Muscle of leg (tissue), 11 donors: ENCODE results near the gene REXO5. TPM values are rescaled to one million over a fixed set of nuclear protein-coding genes. Genes with fewer than 3 reads are reported as not detected.

Experiments used
- DNase-seq: peaks from one replicate; pipeline ENCODE4 v3.0.0; 2013
- H3K27ac ChIP-seq: one replicate; pipeline ENCODE4 v1.5.1; 2013; ENCODE audit warnings: mild to moderate bottlenecking, low read length, control low read depth
- H3K27me3 ChIP-seq: one replicate; pipeline ENCODE4 v1.6.1; 2013; ENCODE audit warnings: low read length; ENCODE audit not compliant: control insufficient read depth, insufficient read depth
- H3K36me3 ChIP-seq: one replicate; pipeline ENCODE4 v1.6.1; 2013; ENCODE audit warnings: low read length; ENCODE audit not compliant: control insufficient read depth, insufficient read depth
- H3K4me1 ChIP-seq: one replicate; pipeline ENCODE4 v1.6.1; 2013; ENCODE audit warnings: low read length; ENCODE audit not compliant: control insufficient read depth, insufficient read depth
- H3K4me3 ChIP-seq: one replicate; pipeline ENCODE4 v1.5.1; 2013; ENCODE audit warnings: low read length, control low read depth
- H3K9me3 ChIP-seq: replicated peaks from 2 replicates; pipeline ENCODE4 v1.6.1; 2013; ENCODE audit warnings: low read depth, low read length; ENCODE audit not compliant: control insufficient read depth
- WGBS: methylation state at CpG from one replicate; pipeline ENCODE4 v1.1.5; 2013; ENCODE audit warnings: missing lambda C conversion rate; ENCODE audit not compliant: insufficient coverage; 5-methylcytosine and 5-hydroxymethylcytosine counted together
- polyA plus RNA-seq, 8 donors: library from polyadenylated mRNA; unstranded; fragments of 120-200 nt; gene quantifications; one replicate each; pipeline versions ENCODE4 v1.2.1 to v1.2.3, GENCODE V29; 2013; ENCODE audit warnings: inconsistent platforms in 1 of 8, low replicate concordance in 1 of 8; ENCODE audit not compliant: insufficient read length in 8 of 8, insufficient read depth in 1 of 8
- total RNA-seq: library from RNA; stranded (reverse); fragments of 120-200 nt; gene quantifications from one replicate; pipeline ENCODE4 v1.2.4, GENCODE V29; 2013

REXO5 gene
- total and polyA plus RNA-seq, 9 donors = 3.8 to 5.7 (median 4.8) TPM

- DNase-seq = peak; percentile 71
- no peaks in the 10 kb centered on the region for H3K27me3 ChIP-seq
- no CpG with 5 or more reads among the region's 5 CpGs for WGBS
- peak overlapping the region; percentile 99 for H3K27ac ChIP-seq
- H3K4me3 ChIP-seq = peak overlapping the region; percentile 90
- no peaks in the 10 kb centered on the region for H3K9me3 ChIP-seq
- peaks cover 13% of the 10 kb centered on the region for H3K36me3 ChIP-seq
- peaks cover 20% of the 10 kb centered on the region for H3K4me1 ChIP-seq
Measured at GRCh38 chr16:20899071-20899470, 92.7 kb downstream of the REXO5 start.

Other genes starting within 250 kb of the REXO5 start
- gene ACSM2B, start 230.2 kb upstream of the REXO5 start, total RNA-seq = 0.18 TPM
- gene ACSM2B, start 230.2 kb upstream of the REXO5 start, polyA plus RNA-seq = 1 to 10 TPM in 1 of 8 donors, under 1 TPM in 7; 0.11 to 1.1 (median 0.55) TPM
- 0.04 TPM for gene ACSM1, start 108.8 kb upstream of the REXO5 start, total RNA-seq
- gene ACSM1, start 108.8 kb upstream of the REXO5 start, polyA plus RNA-seq = under 1 TPM in 3 of 8 donors, not detected in 5; 0.10 to 0.20 (median 0.16) TPM
- gene THUMPD1, start 64.7 kb upstream of the REXO5 start, total RNA-seq = 38.6 TPM
- gene THUMPD1, start 64.7 kb upstream of the REXO5 start, polyA plus RNA-seq = 10 to 100 TPM; 22.5 to 37.0 (median 31.0) TPM
- gene ACSM3, start 42.5 kb upstream of the REXO5 start, total RNA-seq = 1.5 TPM
- gene ACSM3, start 42.5 kb upstream of the REXO5 start, polyA plus RNA-seq = 1 to 10 TPM; 1.8 to 3.4 (median 2.8) TPM
- gene ERI2, start 55 bp upstream of the REXO5 start, total RNA-seq = 16.2 TPM
- gene ERI2, start 55 bp upstream of the REXO5 start, polyA plus RNA-seq = 10 to 100 TPM; 13.0 to 17.5 (median 15.2) TPM
- gene DCUN1D3, start 93.8 kb downstream of the REXO5 start, total RNA-seq = 7.8 TPM
- 1 to 10 TPM; 4.3 to 6.5 (median 4.9) TPM for gene DCUN1D3, start 93.8 kb downstream of the REXO5 start, polyA plus RNA-seq
- gene LYRM1, start 94.2 kb downstream of the REXO5 start, total RNA-seq = 22.5 TPM
- 10 to 100 TPM; 17.1 to 22.8 (median 19.8) TPM for gene LYRM1, start 94.2 kb downstream of the REXO5 start, polyA plus RNA-seq